Measurements from ENCODE around the gene LYG1.
"Not testable (repeated sequence)": the region's sequence is repeated elsewhere in the genome, so short reads cannot be mapped to it uniquely, and the experiment has no call there.

Gene LYG1

DNA sequence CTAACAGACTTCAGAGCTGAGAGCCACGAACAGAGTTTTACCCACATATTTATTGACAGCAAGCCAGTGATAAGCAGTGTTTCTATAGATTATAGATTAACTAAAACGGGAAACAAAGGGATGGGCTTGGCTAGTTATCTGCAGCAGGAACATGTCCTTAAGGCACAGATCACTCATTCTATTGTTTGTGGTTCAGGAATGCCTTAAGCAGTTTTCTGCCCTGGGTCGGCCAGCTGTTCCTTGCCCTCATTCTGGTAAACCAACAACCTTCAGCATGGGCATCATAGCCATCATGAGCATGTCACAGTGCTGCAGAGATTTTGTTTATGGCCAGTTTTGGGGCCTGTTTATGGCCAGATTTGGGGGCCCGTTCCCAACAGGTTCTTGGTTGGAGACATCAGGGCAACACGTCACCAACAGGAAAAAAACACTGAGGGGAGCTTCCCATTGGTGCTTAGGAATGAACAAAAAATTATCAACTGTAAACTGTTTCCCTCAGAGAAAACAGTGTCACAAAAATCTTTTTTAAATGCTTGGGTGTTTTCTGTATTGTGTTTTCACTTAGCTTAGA, 22.7 kb downstream of the LYG1 start:
- not testable (repeated sequence) for DNase-seq (ENCODE audit: low read depth in 2 of 3, low spot score in 2 of 3)

DNA sequence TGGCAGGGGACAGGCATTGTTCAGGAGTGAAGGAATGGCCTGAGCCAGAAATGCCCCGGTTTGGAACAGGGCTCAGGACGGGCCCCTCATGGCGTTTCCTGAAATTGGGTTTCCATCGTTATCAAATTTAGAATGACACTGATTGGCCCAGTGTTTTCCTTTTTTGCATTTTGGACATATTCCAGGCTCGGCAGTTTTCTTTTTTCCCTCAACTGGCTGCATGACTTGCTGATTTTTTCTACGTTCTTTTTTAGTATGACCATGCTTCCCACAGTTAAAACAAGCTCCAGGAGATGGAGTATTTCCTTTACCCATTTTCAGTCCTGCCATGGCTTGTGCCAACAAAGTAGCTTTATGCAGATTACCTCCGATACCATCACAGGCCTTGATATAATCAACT, 25.1 kb downstream of the LYG1 start:
- no peak for DNase-seq (ENCODE audit: low read depth in 2 of 3, low spot score in 2 of 3)

DNA sequence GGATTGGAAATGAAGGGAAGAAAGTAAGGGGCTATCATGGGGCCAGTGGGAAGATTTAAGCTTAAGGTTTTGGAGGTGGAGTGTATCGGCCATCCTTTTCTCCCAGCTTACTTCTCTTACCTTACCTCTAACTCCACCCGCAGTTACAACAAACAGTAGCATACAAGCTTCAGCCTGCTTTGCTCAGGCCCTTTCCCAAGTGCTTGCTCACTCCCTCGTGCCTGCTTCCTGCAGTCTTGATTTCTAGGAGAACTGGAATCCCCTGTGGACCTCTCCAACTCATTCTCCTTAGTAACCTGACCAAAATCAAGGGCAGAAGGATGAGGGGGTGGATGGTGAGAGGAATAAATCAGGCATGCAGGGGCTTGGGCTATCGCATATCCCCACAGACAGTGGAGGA, 39.8 kb downstream of the LYG1 start:
- DNase-seq (ENCODE audit: low read depth in 2 of 3, low spot score in 2 of 3), result no peak

DNA sequence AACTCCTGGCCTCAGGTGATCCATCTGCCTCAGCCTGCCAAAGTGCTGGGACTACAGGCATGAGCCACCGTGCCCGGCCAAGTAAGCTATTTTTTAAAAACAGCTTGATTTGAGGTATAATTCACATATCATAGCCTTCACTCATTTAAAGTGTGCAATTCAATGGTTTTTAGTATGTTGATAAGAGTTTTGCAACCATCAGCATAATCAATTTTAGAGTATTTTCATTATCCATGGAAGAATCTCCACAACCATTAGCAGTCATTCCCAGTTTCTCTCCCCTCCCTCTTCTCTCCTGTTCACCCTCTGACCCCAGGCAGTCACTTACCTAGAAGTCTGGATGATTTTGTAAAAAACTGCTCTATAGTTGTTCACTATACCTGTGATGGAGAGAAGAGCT, 40.8 kb downstream of the LYG1 start:
- no peak for DNase-seq (ENCODE audit: low read depth in 2 of 3, low spot score in 2 of 3)

DNA sequence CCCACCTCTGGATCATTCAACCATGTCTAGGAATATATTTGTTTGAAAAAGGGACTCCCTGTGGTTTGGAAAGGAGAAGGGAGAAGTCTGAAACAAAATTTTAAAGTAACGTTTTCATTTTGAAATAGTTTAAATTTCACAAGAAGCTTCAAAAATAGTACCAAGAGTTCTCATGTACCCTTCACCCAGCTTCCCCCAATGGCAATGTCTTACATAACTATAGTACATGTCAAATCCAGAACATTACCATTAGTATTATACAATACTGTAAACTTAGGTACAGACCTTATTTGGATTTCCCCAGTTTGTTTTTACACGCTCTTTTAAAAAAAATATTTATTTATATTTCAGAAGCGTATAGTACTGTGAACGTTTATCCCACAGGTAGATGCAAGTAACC, 41.5 kb downstream of the LYG1 start:
- DNase-seq (ENCODE audit: low read depth in 2 of 3, low spot score in 2 of 3), result no peak

- no peak for DNase-seq (ENCODE audit: low read depth in 2 of 3, low spot score in 2 of 3)
Measured at GRCh38 chr2:99256677-99257076, 44.3 kb downstream of the LYG1 start.

- DNase-seq (ENCODE audit: low read depth in 2 of 3, low spot score in 2 of 3), result no peak
Measured at GRCh38 chr2:99255491-99256318, 45.3 kb downstream of the LYG1 start, which contains the start of gene LYG2. TSS of gene LYG2 (minus strand) at chr2:99255666. CDS start at chr2:99254260, 1,406 bp downstream.

DNA sequence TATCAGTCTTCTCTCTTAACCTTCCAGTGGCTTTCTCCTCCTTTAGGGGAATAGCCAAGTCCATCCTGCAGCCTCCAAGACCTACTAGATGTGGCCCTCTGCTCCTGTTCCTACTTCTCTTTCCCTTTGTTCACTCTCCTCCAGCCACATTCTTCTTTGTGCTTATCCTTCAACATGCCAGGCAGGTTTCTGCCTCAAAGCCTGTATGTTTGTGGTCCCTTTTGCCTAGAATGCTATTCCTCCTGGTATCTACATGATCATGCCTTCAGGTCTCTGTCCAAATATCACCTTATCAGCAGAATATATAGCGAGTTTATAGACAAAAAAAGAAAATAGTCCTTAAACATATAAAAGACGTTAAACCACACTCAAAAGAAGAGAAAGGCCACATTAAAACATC, 51.0 kb downstream of the LYG1 start:
- DNase-seq (ENCODE audit: low read depth in 2 of 3, low spot score in 2 of 3), result no peak

GRCh38 chr2:99242151-99242550, 58.8 kb downstream of the LYG1 start:
- DNase-seq (ENCODE audit: low read depth in 2 of 3, low spot score in 2 of 3), result no peak

DNA sequence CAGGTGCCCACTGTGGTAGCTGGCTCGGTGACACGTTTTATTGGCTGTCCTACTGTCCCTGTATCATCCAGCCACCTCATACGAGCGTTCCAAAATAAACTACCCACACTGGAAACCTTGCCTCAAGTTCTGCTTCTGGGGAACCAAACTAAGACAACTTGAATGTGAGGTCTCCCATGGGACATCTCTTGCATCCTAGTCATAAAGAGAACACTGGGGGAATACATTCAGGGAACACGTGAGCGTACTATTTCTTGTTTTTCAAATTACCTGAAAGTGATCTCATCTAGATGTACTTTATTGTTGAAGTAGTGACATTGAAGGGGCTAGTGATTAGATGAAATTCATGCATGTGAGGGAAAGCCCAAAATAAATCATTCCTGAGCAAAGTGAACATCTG, 60.6 kb downstream of the LYG1 start:
- DNase-seq (ENCODE audit: low read depth in 2 of 3, low spot score in 2 of 3), result no peak

DNA sequence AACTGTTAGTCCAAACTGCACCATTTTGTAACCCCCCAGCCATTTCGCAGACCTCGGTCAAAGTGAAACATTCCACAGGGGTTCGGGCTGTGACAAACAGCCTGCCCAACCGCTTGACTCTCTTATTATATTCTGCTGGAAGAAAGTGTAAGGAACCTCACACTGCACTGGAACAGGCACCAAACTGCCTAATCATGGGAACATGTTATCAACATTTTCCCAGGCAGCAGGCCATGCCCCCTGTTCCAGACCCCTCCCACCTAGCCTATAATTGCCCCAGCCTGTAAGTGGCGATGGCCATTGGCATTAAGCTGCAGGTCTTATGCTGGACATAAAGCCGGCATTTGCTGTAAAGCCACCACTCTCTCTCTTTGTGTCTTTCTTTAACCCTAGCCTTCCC, 62.4 kb downstream of the LYG1 start:
- no peak for DNase-seq (ENCODE audit: low read depth in 2 of 3, low spot score in 2 of 3)

All from activated CD8-positive, alpha-beta memory T cell treated with anti-CD3 and anti-CD28 coated beads for 48 hours (primary cell).